Measurements from ENCODE around the gene ABCF1. TPM values are rescaled to one million over a fixed set of nuclear protein-coding genes. Genes with fewer than 3 reads are reported as not detected.

The ABCF1 gene
- polyA plus RNA-seq, 3 donors: 69.3 to 77.9 (median 73.6) TPM

GRCh38 chr6:30556066-30556905 lies 15.0 kb upstream of the ABCF1 start, which contains the start of gene GNL1:
GNL1 (minus strand) TSS chr6:30556489; CDS start chr6:30556203, 286 bp downstream.
- peak; percentile 93 for DNase-seq

- peak; percentile 94 for DNase-seq
These were observed 14.1 kb upstream of the ABCF1 start, which contains the start of gene PRR3 for GRCh38 chr6:30556906-30557682. PRR3 (plus strand) TSS chr6:30557295; CDS start chr6:30557345, 50 bp downstream.

- no peak for DNase-seq
These were observed 13.6 kb upstream of the ABCF1 start for GRCh38 chr6:30557683-30557981.

- DNase-seq: no peak
These were observed 10.3 kb upstream of the ABCF1 start for GRCh38 chr6:30560930-30561329.

GRCh38 chr6:30562470-30563425 lies 8.5 kb upstream of the ABCF1 start:
- no peak for DNase-seq

GRCh38 chr6:30564114-30564513 lies 7.1 kb upstream of the ABCF1 start:
- DNase-seq: no peak

GRCh38 chr6:30565772-30566171 lies 5.5 kb upstream of the ABCF1 start:
- no peak for DNase-seq

- DNase-seq: no peak
These were observed 3.0 kb upstream of the ABCF1 start for GRCh38 chr6:30568245-30568644.

- no peak for DNase-seq
These were observed 979 bp upstream of the ABCF1 start for GRCh38 chr6:30570263-30570662.

GRCh38 chr6:30570740-30571074 lies 535 bp upstream of the ABCF1 start:
- DNase-seq: no peak

GRCh38 chr6:30571762-30572082 lies 480 bp downstream of the ABCF1 start:
- DNase-seq: no peak

- DNase-seq: no peak
These were observed 906 bp downstream of the ABCF1 start for GRCh38 chr6:30572148-30572547.

GRCh38 chr6:30573113-30573512 lies 1.9 kb downstream of the ABCF1 start:
- DNase-seq: no peak

- DNase-seq: no peak
These were observed 6.8 kb downstream of the ABCF1 start for GRCh38 chr6:30578051-30578450.

GRCh38 chr6:30583921-30584320 lies 12.7 kb downstream of the ABCF1 start:
- no peak for DNase-seq

GRCh38 chr6:30589754-30590358 lies 18.6 kb downstream of the ABCF1 start:
- no peak for DNase-seq

GRCh38 chr6:30590509-30590908 lies 19.3 kb downstream of the ABCF1 start:
- no peak for DNase-seq

- DNase-seq: peak; percentile 57
These were observed 19.8 kb downstream of the ABCF1 start for GRCh38 chr6:30591008-30591407.

GRCh38 chr6:30592287-30592686 lies 21.0 kb downstream of the ABCF1 start:
- DNase-seq: no peak

GRCh38 chr6:30597315-30598144 lies 26.3 kb downstream of the ABCF1 start:
- peak; percentile 73 for DNase-seq
